ENCODE results near the gene NFIX. TPM values are rescaled to one million over a fixed set of nuclear protein-coding genes. Genes with fewer than 3 reads are reported as not detected.

NFIX gene
- total and polyA plus RNA-seq, 2 donors (not counting 3 experiments of a cell fraction or from before 2014, with no cell fraction given) = 9.8 to 37.7 TPM

DNA sequence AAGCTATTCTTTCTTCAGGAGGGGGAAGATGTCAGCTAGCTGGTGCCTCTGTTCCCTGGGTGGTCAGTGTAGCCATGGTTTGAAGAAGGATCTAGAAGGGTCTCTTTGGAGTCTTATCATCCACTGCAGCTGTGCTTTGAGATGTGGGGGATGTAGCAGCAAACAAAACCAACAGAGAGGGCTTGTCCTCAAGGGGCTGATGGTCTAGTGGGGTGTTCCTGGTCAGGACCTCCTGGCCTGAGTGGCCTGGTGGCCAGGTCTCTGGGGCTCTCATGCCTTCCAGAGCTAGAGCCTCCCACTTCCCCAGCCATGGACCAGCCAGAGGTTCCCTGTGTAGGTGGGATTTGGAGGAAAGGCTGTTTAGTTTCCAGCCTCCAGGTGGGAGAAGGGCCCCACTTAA, 67.0 kb downstream of the NFIX start:
- FAIRE-seq = no peak
- no peaks in the 10 kb centered on the region for H3K9me1 ChIP-seq (replicated peaks; ENCODE audit: control insufficient read depth, extremely low read depth, insufficient read depth, low read length)
- ChIA-PET POLR2A (no interaction called here), CTCF (interaction anchor here (1.0 to 15.7 kb wide), 10 partner anchors 8 to 97 kb away, joined by 3 to 463 read pairs (median 28); no protein-coding TSS in a partner anchor)
- no peak overlapping the region for H3K27ac ChIP-seq (ENCODE audit: insufficient read depth, low read depth, low read length)
- no peaks in the 10 kb centered on the region for H3K9me3 ChIP-seq (replicated peaks; ENCODE audit: control insufficient read depth, insufficient read depth, low read length)
- no TSS peak for BruUV-seq (replicated peaks)
- TF ChIP-seq POLR2A (IDR thresholded peaks at IDR 0.05; ENCODE audit: low read depth, low read length) (no peak), MYC (IDR thresholded peaks at IDR 0.05; ENCODE audit: low read depth, low read length) (no peak), GATA2 (IDR thresholded peaks at IDR 0.05; ENCODE audit: insufficient read depth, insufficient read length, low read depth, low read length) (no peak), EZH2 (IDR thresholded peaks at IDR 0.05; ENCODE audit: borderline replicate concordance, low read depth, low read length, severe bottlenecking) (no peak), POLR2AphosphoS5 (IDR thresholded peaks at IDR 0.05; ENCODE audit: insufficient read depth, low read depth, low read length) (no peak), FOS (IDR thresholded peaks at IDR 0.05; ENCODE audit: borderline replicate concordance, insufficient read depth, low read length) (no peak), JUN (IDR thresholded peaks at IDR 0.05; ENCODE audit: borderline replicate concordance, insufficient read depth, insufficient read length, low read depth) (no peak)
- TF ChIP-seq, protein P1, sequence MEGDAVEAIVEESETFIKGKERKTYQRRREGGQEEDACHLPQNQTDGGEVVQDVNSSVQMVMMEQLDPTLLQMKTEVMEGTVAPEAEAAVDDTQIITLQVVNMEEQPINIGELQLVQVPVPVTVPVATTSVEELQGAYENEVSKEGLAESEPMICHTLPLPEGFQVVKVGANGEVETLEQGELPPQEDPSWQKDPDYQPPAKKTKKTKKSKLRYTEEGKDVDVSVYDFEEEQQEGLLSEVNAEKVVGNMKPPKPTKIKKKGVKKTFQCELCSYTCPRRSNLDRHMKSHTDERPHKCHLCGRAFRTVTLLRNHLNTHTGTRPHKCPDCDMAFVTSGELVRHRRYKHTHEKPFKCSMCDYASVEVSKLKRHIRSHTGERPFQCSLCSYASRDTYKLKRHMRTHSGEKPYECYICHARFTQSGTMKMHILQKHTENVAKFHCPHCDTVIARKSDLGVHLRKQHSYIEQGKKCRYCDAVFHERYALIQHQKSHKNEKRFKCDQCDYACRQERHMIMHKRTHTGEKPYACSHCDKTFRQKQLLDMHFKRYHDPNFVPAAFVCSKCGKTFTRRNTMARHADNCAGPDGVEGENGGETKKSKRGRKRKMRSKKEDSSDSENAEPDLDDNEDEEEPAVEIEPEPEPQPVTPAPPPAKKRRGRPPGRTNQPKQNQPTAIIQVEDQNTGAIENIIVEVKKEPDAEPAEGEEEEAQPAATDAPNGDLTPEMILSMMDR (IDR thresholded peaks at IDR 0.05; ENCODE audit: extremely low read depth in 1 of 2, insufficient read depth in 1 of 2, low read depth in 1 of 2, low read length in 2 of 2) = no peak
- TF ChIP-seq, protein P2, sequence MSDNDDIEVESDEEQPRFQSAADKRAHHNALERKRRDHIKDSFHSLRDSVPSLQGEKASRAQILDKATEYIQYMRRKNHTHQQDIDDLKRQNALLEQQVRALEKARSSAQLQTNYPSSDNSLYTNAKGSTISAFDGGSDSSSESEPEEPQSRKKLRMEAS (IDR thresholded peaks at IDR 0.05; ENCODE audit: insufficient read depth, insufficient read length) = no peak
- H3K36me3 ChIP-seq (ENCODE audit: control insufficient read depth in 2 of 2, extremely low read depth in 1 of 2, insufficient read depth in 2 of 2, low read length in 2 of 2) = no peaks in the 10 kb centered on the region
- H4K20me1 ChIP-seq (replicated peaks; ENCODE audit: control insufficient read depth, extremely low read depth, insufficient read depth, low read length) = no peaks in the 10 kb centered on the region
- H3K79me2 ChIP-seq (ENCODE audit: control insufficient read depth, insufficient read depth, low read length) = no peaks in the 10 kb centered on the region
- no peak overlapping the region for H3K4me3 ChIP-seq (replicated peaks in 1 of 3; ENCODE audit: insufficient read depth in 1 of 3, low read depth in 1 of 3, low read length in 3 of 3)
- no peak for DNase-seq (ENCODE audit: low read depth, low spot score)
- H3K4me2 ChIP-seq (ENCODE audit: insufficient read depth, low read length) = no peak overlapping the region
- dilution Hi-C loops (cut with MboI; ENCODE audit: extremely low pct_ligation_motif_present, low sequenced_read_pairs) (no loop called here), intact Hi-C loops (cut with micrococcal nuclease) (loop anchor here (5.0 kb wide), 1 partner anchor 40 kb away; no protein-coding TSS in a partner anchor)
- H2AFZ ChIP-seq (ENCODE audit: low read depth, low read length) = no peak overlapping the region
- H3K27me3 ChIP-seq (ENCODE audit: control insufficient read depth in 2 of 2, insufficient read depth in 2 of 2, low read length in 2 of 2) = no peaks in the 10 kb centered on the region
- H3K9ac ChIP-seq (replicated peaks; ENCODE audit: extremely low read depth, insufficient read depth, low read length) = no peak overlapping the region
- H3K4me1 ChIP-seq (ENCODE audit: control insufficient read depth, extremely low read depth, insufficient read depth, low read length) = peaks cover 13% of the 10 kb centered on the region

Data from endothelial cell of umbilical vein (primary cell).